HG03575 (cell line): Measurements from ENCODE around the gene BFSP2.
"Not testable (repeated sequence)": the region's sequence is repeated elsewhere in the genome, so short reads cannot be mapped to it uniquely, and the experiment has no call there.

Experiments
- ATAC-seq: cut with Tn5 transposase; IDR thresholded peaks from one replicate; pipeline ENCODE4 v1.9.1; 2021; ENCODE audit not compliant: unreplicated experiment, insufficient number of reproducible peaks, low FRiP score; ENCODE audit errors: extremely low read depth

BFSP2 gene

GRCh38 chr3:133469140-133469731, 69.4 kb downstream of the BFSP2 start:
- no peak for ATAC-seq

GRCh38 chr3:133472242-133472641, 72.4 kb downstream of the BFSP2 start:
- no peak for ATAC-seq

- ATAC-seq = no peak
Observed at GRCh38 chr3:133472889-133473288, 73.0 kb downstream of the BFSP2 start.

- ATAC-seq = not testable (repeated sequence)
Observed at GRCh38 chr3:133473472-133474191, 73.8 kb downstream of the BFSP2 start.

- no peak for ATAC-seq
Observed at GRCh38 chr3:133474251-133474801, 74.5 kb downstream of the BFSP2 start.

GRCh38 chr3:133474817-133475216, 75.0 kb downstream of the BFSP2 start:
- ATAC-seq = no peak

GRCh38 chr3:133475245-133476010, 75.6 kb downstream of the BFSP2 start:
- ATAC-seq = peak; percentile 69

GRCh38 chr3:133476971-133477375, 77.1 kb downstream of the BFSP2 start:
- ATAC-seq = no peak

GRCh38 chr3:133477487-133477886, 77.6 kb downstream of the BFSP2 start:
- no peak for ATAC-seq

GRCh38 chr3:133478624-133479023, 78.8 kb downstream of the BFSP2 start:
- ATAC-seq = no peak

GRCh38 chr3:133479401-133479800, 79.5 kb downstream of the BFSP2 start:
- ATAC-seq = no peak

GRCh38 chr3:133479895-133480669, 80.2 kb downstream of the BFSP2 start:
- ATAC-seq = no peak

- ATAC-seq = not testable (repeated sequence)
Observed at GRCh38 chr3:133482474-133482873, 82.6 kb downstream of the BFSP2 start.

- ATAC-seq = no peak
Observed at GRCh38 chr3:133486658-133487057, 86.8 kb downstream of the BFSP2 start.

GRCh38 chr3:133487204-133487603, 87.3 kb downstream of the BFSP2 start:
- ATAC-seq = no peak

GRCh38 chr3:133487920-133488540, 88.2 kb downstream of the BFSP2 start:
- ATAC-seq = no peak

- no peak for ATAC-seq
Observed at GRCh38 chr3:133488785-133489367, 89.0 kb downstream of the BFSP2 start.

GRCh38 chr3:133489466-133490085, 89.7 kb downstream of the BFSP2 start:
- ATAC-seq = no peak
